ENCODE data around the gene SLC12A1. TPM values are rescaled to one million over a fixed set of nuclear protein-coding genes. Genes with fewer than 3 reads are reported as not detected.
A peak's percentile ranks its signal among the peaks of the same experiment; 100 is the strongest.

The SLC12A1 gene
- 0.13 to 0.31 TPM (median 0.14 TPM) in 3 replicates for total RNA-seq

DNA sequence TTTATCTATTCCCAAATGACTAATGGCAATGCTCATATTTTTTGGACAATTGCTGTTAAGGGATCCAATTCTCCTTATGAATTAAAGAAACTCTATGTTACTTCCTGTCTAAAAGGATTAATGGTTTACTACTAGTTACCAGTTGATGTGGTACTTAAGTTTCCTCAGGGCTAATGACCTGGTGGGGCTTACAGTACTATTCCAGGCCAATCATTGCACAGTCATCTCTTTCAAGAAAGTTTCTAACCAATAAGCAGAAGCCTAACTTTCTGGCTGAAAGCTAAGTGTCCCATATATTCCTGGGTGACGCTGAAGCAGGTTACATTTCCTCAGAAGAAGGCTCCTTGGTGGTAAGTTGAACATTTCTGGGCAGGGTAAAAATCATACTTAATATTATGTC, at the start of gene SLC12A1:
TSS of gene SLC12A1 (plus strand) at position 322 of the 400 bp plus-strand sequence. CDS start 1,418 bp downstream, outside the sequence.
- H3K27ac Mint-ChIP-seq: no peak within 1 kb of the TSS
- DNase-seq (ENCODE audit: low spot score in 2 of 2, unreplicated experiment in 2 of 2): no peak
- H3K36me3 Mint-ChIP-seq: no peaks in the 10 kb centered on the region
- H3K4me3 Mint-ChIP-seq: no peak within 1 kb of the TSS
- peaks cover 3% of the 10 kb centered on the region for H3K27me3 Mint-ChIP-seq (ENCODE audit: low read depth)
- H3K9me3 Mint-ChIP-seq: no peaks in the 10 kb centered on the region
- TF ChIP-seq CTCF (IDR thresholded peaks at IDR 0.05; ENCODE audit: unreplicated experiment): no peak
- H3K4me1 Mint-ChIP-seq: no peaks in the 10 kb centered on the region

- no peak for DNase-seq (ENCODE audit: low spot score in 2 of 2, unreplicated experiment in 2 of 2)
- no peak for TF ChIP-seq CTCF (IDR thresholded peaks at IDR 0.05; ENCODE audit: unreplicated experiment)
- peaks cover 26% of the 10 kb centered on the region for H3K9me3 Mint-ChIP-seq
- peaks cover 26% of the 10 kb centered on the region for H3K36me3 Mint-ChIP-seq
- H3K4me1 Mint-ChIP-seq: no peaks in the 10 kb centered on the region
- H3K4me3 Mint-ChIP-seq: no peak overlapping the region
- no peaks in the 10 kb centered on the region for H3K27me3 Mint-ChIP-seq (ENCODE audit: low read depth)
- no peak overlapping the region for H3K27ac Mint-ChIP-seq
Observed at GRCh38 chr15:48168616-48169015, 37.5 kb upstream of the SLC12A1 start.

- no peak for DNase-seq (ENCODE audit: low spot score in 2 of 2, unreplicated experiment in 2 of 2)
- Mint-ChIP-seq H3K27ac (no peak overlapping the region), H3K36me3 (peaks cover 32% of the 10 kb centered on the region), H3K27me3 (ENCODE audit: low read depth) (no peaks in the 10 kb centered on the region), H3K4me3 (no peak overlapping the region), H3K9me3 (peaks cover 32% of the 10 kb centered on the region), H3K4me1 (peaks cover 2% of the 10 kb centered on the region)
- TF ChIP-seq CTCF (IDR thresholded peaks at IDR 0.05; ENCODE audit: unreplicated experiment): no peak
Observed at GRCh38 chr15:48170981-48171380, 35.1 kb upstream of the SLC12A1 start.

DNA sequence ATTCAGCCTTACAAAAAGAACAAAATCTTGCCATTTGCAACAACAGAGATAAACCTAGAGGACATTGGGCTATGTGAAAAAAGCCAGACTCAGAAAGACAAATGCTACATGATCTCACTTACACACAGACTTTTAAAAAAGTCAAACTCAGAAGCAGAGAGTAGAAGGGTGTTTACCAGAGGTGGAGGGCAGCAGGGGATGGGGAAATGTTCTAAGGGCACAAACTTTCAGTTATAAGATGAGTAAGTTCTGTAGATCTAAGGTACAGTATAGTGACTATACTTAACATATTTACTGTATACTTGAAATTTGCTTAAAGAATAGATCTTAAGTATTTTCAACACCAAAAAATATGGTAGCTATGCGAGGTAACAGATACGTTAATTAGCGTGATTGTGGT, 31.0 kb upstream of the SLC12A1 start:
- Mint-ChIP-seq H3K27ac (no peak overlapping the region), H3K4me3 (no peak overlapping the region), H3K4me1 (peaks cover 18% of the 10 kb centered on the region), H3K9me3 (peaks cover 32% of the 10 kb centered on the region), H3K36me3 (peaks cover 29% of the 10 kb centered on the region), H3K27me3 (ENCODE audit: low read depth) (no peaks in the 10 kb centered on the region)
- TF ChIP-seq CTCF (IDR thresholded peaks at IDR 0.05; ENCODE audit: unreplicated experiment): no peak
- no peak for DNase-seq (ENCODE audit: low spot score in 2 of 2, unreplicated experiment in 2 of 2)

- Mint-ChIP-seq H3K27me3 (ENCODE audit: low read depth) (no peaks in the 10 kb centered on the region), H3K9me3 (peaks cover 32% of the 10 kb centered on the region), H3K4me1 (peaks cover 18% of the 10 kb centered on the region), H3K36me3 (peaks cover 29% of the 10 kb centered on the region), H3K4me3 (no peak overlapping the region), H3K27ac (peak overlapping the region; percentile 25)
- TF ChIP-seq CTCF (IDR thresholded peaks at IDR 0.05; ENCODE audit: unreplicated experiment): no peak
- DNase-seq (ENCODE audit: low spot score in 2 of 2, unreplicated experiment in 2 of 2): no peak
Observed at GRCh38 chr15:48176112-48176511, 30.0 kb upstream of the SLC12A1 start.

DNA sequence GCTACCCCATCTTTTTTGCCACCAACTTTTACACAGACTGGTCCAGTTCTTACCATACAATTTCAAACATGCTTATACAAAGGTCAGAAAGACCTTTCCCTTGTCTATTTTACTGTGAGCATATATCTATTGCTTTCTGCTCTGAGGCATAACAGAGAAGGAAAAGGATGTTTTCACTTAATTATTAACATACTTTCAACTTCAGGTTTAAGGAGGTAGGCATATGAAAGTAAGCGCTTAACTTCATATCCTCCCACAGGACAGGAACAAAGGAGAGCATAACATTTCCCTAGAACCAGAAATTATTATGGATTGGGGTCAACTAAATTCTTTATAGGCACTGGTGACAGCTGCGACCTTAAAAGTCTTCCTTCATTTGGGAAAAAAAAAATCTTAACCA, 29.1 kb upstream of the SLC12A1 start:
- Mint-ChIP-seq H3K4me3 (peak overlapping the region; percentile 85), H3K27me3 (ENCODE audit: low read depth) (no peaks in the 10 kb centered on the region), H3K27ac (peak overlapping the region; percentile 98), H3K4me1 (peaks cover 18% of the 10 kb centered on the region), H3K36me3 (peaks cover 29% of the 10 kb centered on the region), H3K9me3 (peaks cover 29% of the 10 kb centered on the region)
- DNase-seq (ENCODE audit: low spot score in 2 of 2, unreplicated experiment in 2 of 2): no peak
- no peak for TF ChIP-seq CTCF (IDR thresholded peaks at IDR 0.05; ENCODE audit: unreplicated experiment)

All from mesothelial cell of epicardium (in vitro differentiated cells).